CD4-positive, alpha-beta T cell treated with Interleukin-15 for 1 hour (primary cell): Measurements from ENCODE around the gene PAGE2.
"Not testable (repeated sequence)": the region's sequence is repeated elsewhere in the genome, so short reads cannot be mapped to it uniquely, and the experiment has no call there.

Experiments
- DNase-seq: peaks from one replicate; pipeline ENCODE4 v3.0.0-alpha.2; 2020

PAGE2 gene

GRCh38 chrX:55127692-55128091 lies 38.9 kb downstream of the PAGE2 start:
- no peak for DNase-seq

GRCh38 chrX:55129361-55129760 lies 40.5 kb downstream of the PAGE2 start:
- DNase-seq, result no peak

- no peak for DNase-seq
Measured at GRCh38 chrX:55130481-55130880, 41.7 kb downstream of the PAGE2 start.

- DNase-seq, result no peak
Measured at GRCh38 chrX:55132416-55132815, 43.6 kb downstream of the PAGE2 start.

DNA sequence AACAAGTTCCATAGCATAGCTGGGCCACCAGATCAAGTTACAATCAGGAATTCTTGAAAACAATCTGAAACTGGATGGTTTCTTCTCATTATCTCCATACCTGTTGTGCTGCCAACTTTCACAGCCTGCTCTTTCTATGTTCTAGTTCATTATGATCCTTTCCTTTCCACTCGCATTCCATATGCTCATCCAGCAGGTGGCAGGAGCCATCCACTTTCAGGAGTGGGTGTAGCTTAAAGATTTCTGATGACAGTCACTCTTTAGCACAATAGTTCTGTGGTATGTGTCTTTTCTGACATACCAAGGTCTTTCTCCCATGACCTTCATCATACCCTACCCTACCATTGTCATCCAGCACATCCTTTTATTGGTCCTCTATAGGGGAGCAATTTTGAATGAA lies 46.4 kb downstream of the PAGE2 start:
- DNase-seq, result peak; percentile 27

DNA sequence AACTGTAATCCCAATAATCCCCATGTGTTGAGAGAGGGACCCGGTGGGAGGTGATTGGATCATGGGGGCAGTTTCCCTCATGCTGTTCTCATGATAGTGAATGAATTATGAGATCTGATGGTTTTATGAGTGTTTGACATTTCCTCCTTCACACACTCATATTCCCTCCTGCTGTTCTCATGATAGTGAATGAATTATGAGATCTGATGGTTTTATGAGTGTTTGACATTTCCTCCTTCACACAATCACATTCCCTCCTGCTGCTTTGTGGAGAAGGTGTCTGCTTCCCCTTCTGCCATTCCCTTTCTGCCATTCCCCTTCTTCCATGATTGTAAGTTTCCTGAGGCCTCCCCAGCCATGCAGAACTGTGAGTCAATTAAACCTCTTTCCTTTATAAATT lies 52.0 kb downstream of the PAGE2 start:
- not testable (repeated sequence) for DNase-seq
